Astrocyte of the cerebellum (primary cell): ENCODE results near the gene ATP5MG.

Source experiments
- DNase-seq: peaks from one replicate; pipeline ENCODE4 v3.0.0-alpha.2; 2011; ENCODE audit warnings: low read depth
- H3K4me3 ChIP-seq: 2 replicates; pipeline ENCODE4 v1.5.1; 2011; ENCODE audit warnings: mild to moderate bottlenecking, low read depth, low read length, moderate library complexity
- CTCF ChIP-seq: IDR thresholded peaks from 2 replicates; pipeline ENCODE4 v1.5.1; 2012; ENCODE audit warnings: low read length, low read depth, moderate library complexity, mild to moderate bottlenecking; ENCODE audit errors: missing control alignments
- in situ Hi-C: cut with HindIII; loops from 2 replicates; pipeline ENCODE4 v1.10.0; 2017; ENCODE audit warnings: low sequenced_read_pairs

Gene ATP5MG

GRCh38 chr11:118401151-118401879, at the start of gene ATP5MG:
ATP5MG (plus strand) TSS chr11:118401606; CDS start chr11:118401666, 60 bp downstream.
- peak; percentile 31 for TF ChIP-seq CTCF
- in situ Hi-C loops = no loop called here
- peak; percentile 76 for DNase-seq
- H3K4me3 ChIP-seq = peak within 1 kb of the TSS; percentile 86

- no peak overlapping the region for H3K4me3 ChIP-seq
- no peak for DNase-seq
- in situ Hi-C loops = no loop called here
- peak; percentile 37 for TF ChIP-seq CTCF
These were observed 48.2 kb upstream of the ATP5MG start for GRCh38 chr11:118353084-118353710.

- no peak overlapping the region for H3K4me3 ChIP-seq
- no peak for TF ChIP-seq CTCF
- in situ Hi-C loops = no loop called here
- no peak for DNase-seq
These were observed 43.3 kb upstream of the ATP5MG start for GRCh38 chr11:118358071-118358470.

GRCh38 chr11:118359295-118359958, 42.0 kb upstream of the ATP5MG start, which contains the start of gene UBE4A:
UBE4A (plus strand) TSS chr11:118359600; CDS start chr11:118365081, 5,481 bp downstream.
- DNase-seq = peak; percentile 85
- TF ChIP-seq CTCF = no peak
- in situ Hi-C loops = no loop called here
- H3K4me3 ChIP-seq = peak within 1 kb of the TSS; percentile 88

GRCh38 chr11:118364956-118365615, 36.3 kb upstream of the ATP5MG start:
- in situ Hi-C loops = no loop called here

More at GRCh38 chr11:118364956-118365615, 36.3 kb upstream of the ATP5MG start:
- TF ChIP-seq CTCF = no peak
- no peak for DNase-seq
- H3K4me3 ChIP-seq = no peak overlapping the region
